GM19395 (cell line): Measurements from ENCODE around the gene PTPRZ1.

Experiments used
- ATAC-seq: cut with Tn5 transposase; IDR thresholded peaks from one replicate; pipeline ENCODE4 v1.9.1; 2021; ENCODE audit warnings: mild to moderate bottlenecking, moderate library complexity; ENCODE audit not compliant: unreplicated experiment

Gene PTPRZ1

DNA sequence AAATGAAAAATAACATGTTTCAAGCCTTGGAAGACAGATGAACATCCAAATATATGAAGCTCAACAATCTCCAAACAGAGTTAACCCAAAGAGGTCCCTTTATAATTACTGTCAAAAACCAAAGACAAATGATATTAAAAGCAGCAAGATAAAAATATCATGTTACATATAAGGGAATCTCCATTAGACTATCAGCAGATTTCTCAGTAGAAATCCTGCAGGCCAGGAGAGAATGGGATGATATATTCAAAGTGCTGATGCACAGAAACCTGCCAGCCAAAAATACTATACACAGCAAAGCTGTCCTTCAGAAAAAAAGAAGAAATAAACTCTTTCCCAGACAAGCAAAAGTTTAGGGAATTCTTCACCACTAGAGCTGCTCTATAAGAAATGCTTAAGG lies 230.1 kb downstream of the PTPRZ1 start:
- no peak for ATAC-seq
